PC-9 (cell line): Measurements from ENCODE around the gene RASD2. TPM values are rescaled to one million over a fixed set of nuclear protein-coding genes. Genes with fewer than 3 reads are reported as not detected.

Experiments
- BruUV-seq: library from RNA; stranded (reverse); fragments of 400-500 nt; replicated peaks from 2 replicates; lab custom pipeline; 2021; lab: Mats Ljungman, UMichigan
- CTCF ChIA-PET: fragments of 300-600 bp; sonication (Branson Sonifier 250); formaldehyde crosslinking; loops from one replicate; lab custom pipeline; 2022; ENCODE audit warnings: antibody characterized with exemption; lab: Charles Lee
- POLR2A ChIA-PET: fragments of 300-600 bp; sonication (Branson Sonifier 250); formaldehyde crosslinking; loops from one replicate; lab custom pipeline; 2022; ENCODE audit warnings: antibody characterized with exemption; ENCODE audit not compliant: unreplicated experiment; lab: Charles Lee
- DNase-seq, 2 experiments: peaks; one replicate each; pipeline versions ENCODE4 v3.0.0 to v3.0.0-alpha.2; 2015 to 2022; ENCODE audit warnings: mixed read lengths in 1 of 2
- H2AFZ ChIP-seq: fragments of 200-600 bp; sonication (generic); 2 replicates; pipeline ENCODE4 v1.8.1; 2017; ENCODE audit warnings: antibody characterized with exemption
- H3F3A ChIP-seq: fragments of 200-600 bp; sonication (generic); 2 replicates; pipeline ENCODE4 v1.8.1; 2017; ENCODE audit warnings: antibody characterized with exemption, mild to moderate bottlenecking, low read depth; ENCODE audit not compliant: insufficient read depth
- H3K27ac ChIP-seq: fragments of 200-600 bp; sonication (generic); 2 replicates; pipeline ENCODE4 v1.6.1; 2016; ENCODE audit warnings: mixed run types
- H3K27me3 ChIP-seq: fragments of 200-600 bp; sonication (generic); 2 replicates; pipeline ENCODE4 v1.6.1; 2016; ENCODE audit warnings: low read depth, mixed run types; ENCODE audit not compliant: insufficient read depth
- H3K36me3 ChIP-seq: fragments of 200-600 bp; sonication (generic); 2 replicates; pipeline ENCODE4 v1.6.1; 2016; ENCODE audit warnings: low read depth, mixed run types
- H3K4me1 ChIP-seq: fragments of 200-600 bp; sonication (generic); replicated peaks from 2 replicates; pipeline ENCODE4 v1.6.1; 2016; ENCODE audit warnings: mixed run types; ENCODE audit not compliant: insufficient read depth
- H3K4me2 ChIP-seq: fragments of 200-600 bp; sonication (generic); 2 replicates; pipeline ENCODE4 v1.6.1; 2017; ENCODE audit warnings: mixed run types
- H3K4me3 ChIP-seq: fragments of 200-600 bp; sonication (generic); 2 replicates; pipeline ENCODE4 v1.6.1; 2016; ENCODE audit warnings: mixed run types
- H3K79me2 ChIP-seq: fragments of 200-600 bp; sonication (generic); 2 replicates; pipeline ENCODE4 v1.6.1; 2017; ENCODE audit warnings: low read depth, mixed run types
- H3K9me2 ChIP-seq: fragments of 200-600 bp; sonication (generic); 2 replicates; pipeline ENCODE4 v1.8.1; 2017; ENCODE audit warnings: mild to moderate bottlenecking; ENCODE audit not compliant: insufficient read depth
- H3K9me3 ChIP-seq: fragments of 200-600 bp; sonication (generic); 2 replicates; pipeline ENCODE4 v1.8.1; 2016; ENCODE audit warnings: low read depth; ENCODE audit not compliant: insufficient read depth
- H4K20me1 ChIP-seq: fragments of 200-600 bp; sonication (generic); 2 replicates; pipeline ENCODE4 v1.8.1; 2017; ENCODE audit not compliant: insufficient read depth
- CTCF ChIP-seq: fragments of 200-600 bp; sonication (generic); conservative IDR thresholded peaks from 2 replicates; pipeline ENCODE4 v1.6.1; 2017; ENCODE audit warnings: mixed run types, antibody characterized with exemption, mild to moderate bottlenecking, moderate library complexity
- EZH2 ChIP-seq: fragments of 200-600 bp; sonication (generic); IDR thresholded peaks from 2 replicates; pipeline ENCODE4 v1.8.0; 2017; ENCODE audit warnings: antibody characterized with exemption, low read depth
- intact Hi-C: fragments of 100-400 bp; cut with micrococcal nuclease; formaldehyde crosslinking; loops from one replicate; pipeline ENCODE4 v1.10.0; 2022; ENCODE audit not compliant: unreplicated experiment
- total RNA-seq: library from RNA; stranded (reverse); gene quantifications from 2 replicates; pipeline ENCODE4 v1.2.3, GENCODE V29; 2021

The RASD2 gene
- total RNA-seq, 1 experiment from 2014 or later = 0.70 TPM

DNA sequence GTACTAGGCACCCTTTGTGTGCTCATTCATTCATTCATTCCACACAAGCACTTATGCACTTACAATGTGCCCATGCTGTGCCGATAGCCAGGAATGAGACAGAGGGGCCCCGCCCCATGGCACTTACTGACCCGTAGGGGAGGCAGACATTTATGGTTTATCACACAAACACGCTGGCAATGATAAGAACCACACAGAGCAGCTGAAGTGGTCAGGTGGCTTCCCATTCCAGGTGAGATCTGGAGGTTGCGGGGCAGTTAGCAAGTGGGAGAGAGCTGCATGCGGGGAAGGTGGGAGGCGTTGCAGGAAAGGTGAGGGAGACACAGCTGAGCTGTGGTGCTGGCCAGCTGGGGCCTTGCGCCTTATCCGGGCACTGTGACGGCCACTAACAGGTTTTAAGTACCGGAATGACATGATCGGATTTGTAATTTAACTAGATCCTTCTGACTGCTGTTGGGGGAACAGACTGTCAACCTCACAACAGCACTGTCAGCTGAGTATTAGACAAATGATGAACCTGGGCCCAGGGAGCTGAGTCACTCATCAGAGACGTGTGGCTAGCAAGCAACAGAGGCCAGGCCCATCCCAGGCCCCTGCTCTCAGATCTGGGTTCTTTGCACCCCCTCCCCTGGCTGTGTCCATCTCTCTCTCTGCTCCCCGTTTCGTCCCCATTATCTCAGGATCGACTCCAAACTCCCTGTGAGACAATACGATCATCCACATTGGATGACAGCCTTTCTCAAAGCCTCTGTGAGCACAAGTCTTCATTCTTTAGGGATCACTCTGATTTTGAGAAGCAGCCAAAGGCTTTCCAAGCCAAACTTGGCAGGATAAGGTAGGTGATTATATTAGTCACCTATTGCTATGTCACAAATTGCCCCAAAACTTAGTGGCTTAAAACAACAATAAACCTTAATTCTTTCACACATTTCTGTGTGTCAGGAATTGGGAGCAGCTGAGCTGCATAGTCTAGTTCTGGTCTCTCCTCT, 28.4 kb downstream of the RASD2 start:
- Histone ChIP-seq H3K9me3 (no peaks in the 10 kb centered on the region), H3K4me1 (peaks cover 15% of the 10 kb centered on the region), H3F3A (peaks cover 86% of the 10 kb centered on the region), H3K27ac (peak overlapping the region; percentile 24; the same call in 1 of the 2 replicates), H3K36me3 (0 out of 2 replicates have a peak, but pooled peaks cover 4% of the 10 kb centered on the region), H3K4me2 (no peak overlapping the region), H3K27me3 (no peaks in the 10 kb centered on the region), H3K9me2 (no peaks in the 10 kb centered on the region), H2AFZ (no peak overlapping the region), H3K79me2 (no peaks in the 10 kb centered on the region), H4K20me1 (peaks cover 18% of the 10 kb centered on the region; the same call in 1 of the 2 replicates), H3K4me3 (no peak overlapping the region)
- no TSS peak for BruUV-seq
- intact Hi-C loops = loop anchor here (2.0 to 10.0 kb wide), 2 partner anchors 28 to 74 kb away; partner anchors contain the start of gene RASD2
- CTCF ChIA-PET = no interaction called here
- no peak for TF ChIP-seq EZH2
- TF ChIP-seq CTCF = no peak
- DNase-seq = peak; percentile 43 to 74
- POLR2A ChIA-PET = interaction anchor here (0.6 to 0.7 kb wide), 3 partner anchors 18 to 810 kb away, joined by 3 to 5 read pairs (median 4); no protein-coding TSS in a partner anchor

GRCh38 chr22:35569916-35570315, 29.3 kb downstream of the RASD2 start:
- intact Hi-C loops = loop anchor here (2.0 to 10.0 kb wide), 2 partner anchors 29 to 75 kb away; partner anchors contain the start of gene RASD2

More at GRCh38 chr22:35569916-35570315, 29.3 kb downstream of the RASD2 start:
- no peak overlapping the region; the same call in 1 of the 2 replicates for H3K4me2 ChIP-seq
- H3K79me2 ChIP-seq = no peaks in the 10 kb centered on the region
- no peak overlapping the region for H3K4me3 ChIP-seq
- no peak overlapping the region for H2AFZ ChIP-seq
- peak overlapping the region; percentile 24; the same call in 1 of the 2 replicates for H3K27ac ChIP-seq
- ChIA-PET CTCF (no interaction called here), POLR2A (no interaction called here)
- TF ChIP-seq EZH2 = no peak
- no peak for TF ChIP-seq CTCF
- no peaks in the 10 kb centered on the region for H3K9me2 ChIP-seq
- H3K4me1 ChIP-seq = peaks cover 15% of the 10 kb centered on the region
- 0 out of 2 replicates have a peak, but pooled peaks cover 4% of the 10 kb centered on the region for H3K36me3 ChIP-seq
- no peak for DNase-seq
- no TSS peak for BruUV-seq
- peaks cover 87% of the 10 kb centered on the region for H3F3A ChIP-seq
- H3K27me3 ChIP-seq = no peaks in the 10 kb centered on the region
- H4K20me1 ChIP-seq = peaks cover 19% of the 10 kb centered on the region; the same call in 1 of the 2 replicates
- H3K9me3 ChIP-seq = no peaks in the 10 kb centered on the region
